Parietal lobe (tissue), 1 donor: ENCODE results near the gene MYBPH. TPM values are rescaled to one million over a fixed set of nuclear protein-coding genes. Genes with fewer than 3 reads are reported as not detected.

Experiments used
- total RNA-seq: library from RNA; depleted of rRNA; stranded (reverse); fragments of >200 nt; gene quantifications from one replicate; pipeline ENCODE4 v1.2.3, GENCODE V29; 2014

MYBPH gene
- not detected for total RNA-seq

GRCh38 chr1:203175237-203175826, at the start of gene MYBPH:
Gene MYBPH (minus strand): TSS chr1:203175826. CDS start chr1:203175755, 71 bp downstream.

GRCh38 chr1:203186446-203187303, 11.0 kb upstream of the MYBPH start, which contains the start of gene CHI3L1:
Gene CHI3L1 (minus strand): TSS chr1:203186704. CDS start chr1:203186623, 81 bp downstream.

GRCh38 chr1:203127666-203128430, 47.8 kb downstream of the MYBPH start, which contains the start of gene ADORA1:
Gene ADORA1 (plus strand): TSS chr1:203127726. CDS start chr1:203128842, 1,116 bp downstream.

Other genes with a start within 250 kb of the MYBPH start
- 35.1 TPM for gene KLHL12, start 248.6 kb downstream of the MYBPH start, total RNA-seq
- gene ADIPOR1, start 217.5 kb downstream of the MYBPH start, total RNA-seq, result 39.1 TPM
- 25.7 TPM for gene CYB5R1, start 208.6 kb downstream of the MYBPH start, total RNA-seq
- gene TMEM183A, start 168.5 kb downstream of the MYBPH start, total RNA-seq, result 115 TPM
- gene PPFIA4, start 149.3 kb downstream of the MYBPH start, total RNA-seq, result 44.1 TPM
- not detected for gene MYOG, start 89.8 kb downstream of the MYBPH start, total RNA-seq
- 21.9 TPM for gene ADORA1, start 48.1 kb downstream of the MYBPH start, total RNA-seq
- 0.63 TPM for gene CHI3L1, start 10.9 kb upstream of the MYBPH start, total RNA-seq
- not detected for gene CHIT1, start 53.8 kb upstream of the MYBPH start, total RNA-seq
- 8.5 TPM for gene BTG2, start 129.7 kb upstream of the MYBPH start, total RNA-seq
- not detected for gene FMOD, start 175.3 kb upstream of the MYBPH start, total RNA-seq